MCF 10A (cell line): ENCODE results near the gene CAPN15. TPM values are rescaled to one million over a fixed set of nuclear protein-coding genes. Genes with fewer than 3 reads are reported as not detected.

Experiments used
- BruUV-seq: library from RNA; stranded (reverse); fragments of 400-500 nt; replicated peaks from 2 replicates; lab custom pipeline; 2021; lab: Mats Ljungman, UMichigan
- CTCF ChIA-PET: fragments of 300-600 bp; sonication (Branson Sonifier 250); formaldehyde crosslinking; extraction: SDS; loops from one replicate; lab custom pipeline; 2021; ENCODE audit warnings: antibody characterized with exemption, inconsistent platforms; lab: Yijun Ruan, JAX
- POLR2A ChIA-PET: fragments of 300-600, 350-650 bp; sonication (Branson Sonifier 250); formaldehyde crosslinking; extraction: SDS; loops from one replicate; lab custom pipeline; 2020; ENCODE audit warnings: antibody characterized with exemption, inconsistent platforms; lab: Yijun Ruan, JAX
- DNase-seq: peaks from one replicate; pipeline ENCODE4 v3.0.0-alpha.2; 2018; ENCODE audit not compliant: unreplicated experiment
- H3K27ac Mint-ChIP-seq: one replicate; pipeline ENCODE4 v1.8.0; 2022; ENCODE audit warnings: mild to moderate bottlenecking, low read depth, mixed read lengths; ENCODE audit not compliant: unreplicated experiment
- H3K27me3 Mint-ChIP-seq: one replicate; pipeline ENCODE4 v1.8.0; 2022; ENCODE audit warnings: mixed read lengths; ENCODE audit not compliant: insufficient read depth, unreplicated experiment
- H3K36me3 Mint-ChIP-seq: one replicate; pipeline ENCODE4 v1.8.0; 2022; ENCODE audit warnings: mild to moderate bottlenecking, moderate library complexity, mixed read lengths; ENCODE audit not compliant: insufficient read depth, unreplicated experiment
- H3K4me1 Mint-ChIP-seq: one replicate; pipeline ENCODE4 v1.8.0; 2022; ENCODE audit warnings: mixed read lengths; ENCODE audit not compliant: insufficient read depth, unreplicated experiment
- H3K4me3 Mint-ChIP-seq: one replicate; pipeline ENCODE4 v1.8.0; 2022; ENCODE audit warnings: mild to moderate bottlenecking, moderate library complexity, mixed read lengths; ENCODE audit not compliant: unreplicated experiment
- H3K9me3 Mint-ChIP-seq: one replicate; pipeline ENCODE4 v1.8.0; 2022; ENCODE audit warnings: mixed read lengths; ENCODE audit not compliant: unreplicated experiment
- intact Hi-C: fragments of 100-400 bp; cut with micrococcal nuclease; formaldehyde crosslinking; loops from 2 replicates; pipeline ENCODE4 v1.14.1; 2022
- total RNA-seq: library from RNA; stranded (reverse); gene quantifications from 2 replicates; pipeline ENCODE4 v1.2.3, GENCODE V29; 2022
- TF ChIP-seq, protein P1 (sequence below): fragments of 200-600 bp; IDR thresholded peaks from one replicate; pipeline ENCODE4 v1.8.0; 2022; ENCODE audit warnings: antibody characterized with exemption, mild to moderate bottlenecking; ENCODE audit not compliant: unreplicated experiment

CAPN15 gene
- total RNA-seq, 1 experiment from 2014 or later: 81.1 TPM

DNA sequence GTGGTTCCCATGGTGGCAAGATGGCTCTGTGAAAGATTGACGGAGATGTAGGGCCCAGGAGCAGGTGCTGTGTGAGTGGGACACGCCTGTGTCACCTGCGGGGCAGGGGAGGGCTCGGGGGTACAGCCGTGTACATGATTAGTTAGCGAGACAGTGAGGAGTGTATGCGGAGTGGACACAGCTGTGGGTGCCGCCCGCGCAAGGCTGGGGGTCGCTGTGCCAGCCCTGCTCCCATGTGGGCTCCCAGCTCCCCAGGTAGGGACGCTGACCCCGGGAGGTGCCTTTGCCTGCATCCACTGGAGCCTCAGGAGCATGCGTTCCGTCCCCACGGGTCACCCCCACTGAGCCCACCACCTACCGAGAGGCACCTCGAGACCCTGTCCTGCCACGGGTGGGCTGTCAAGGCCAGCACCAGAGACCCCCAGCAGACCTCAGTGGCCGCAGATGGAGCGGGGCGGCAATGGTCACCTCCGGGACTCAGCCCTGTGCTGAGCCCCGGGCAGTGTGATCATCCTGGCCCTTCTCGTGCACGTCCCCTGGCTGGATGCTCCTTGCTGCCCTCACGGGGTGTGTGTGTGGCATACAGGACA, 7.4 kb downstream of the CAPN15 start:
- H3K27me3 Mint-ChIP-seq: no peaks in the 10 kb centered on the region
- H3K27ac Mint-ChIP-seq: peak overlapping the region; percentile 35
- intact Hi-C loops: no loop called here
- peaks cover 40% of the 10 kb centered on the region for H3K36me3 Mint-ChIP-seq
- H3K9me3 Mint-ChIP-seq: no peaks in the 10 kb centered on the region
- TF ChIP-seq, protein P1, sequence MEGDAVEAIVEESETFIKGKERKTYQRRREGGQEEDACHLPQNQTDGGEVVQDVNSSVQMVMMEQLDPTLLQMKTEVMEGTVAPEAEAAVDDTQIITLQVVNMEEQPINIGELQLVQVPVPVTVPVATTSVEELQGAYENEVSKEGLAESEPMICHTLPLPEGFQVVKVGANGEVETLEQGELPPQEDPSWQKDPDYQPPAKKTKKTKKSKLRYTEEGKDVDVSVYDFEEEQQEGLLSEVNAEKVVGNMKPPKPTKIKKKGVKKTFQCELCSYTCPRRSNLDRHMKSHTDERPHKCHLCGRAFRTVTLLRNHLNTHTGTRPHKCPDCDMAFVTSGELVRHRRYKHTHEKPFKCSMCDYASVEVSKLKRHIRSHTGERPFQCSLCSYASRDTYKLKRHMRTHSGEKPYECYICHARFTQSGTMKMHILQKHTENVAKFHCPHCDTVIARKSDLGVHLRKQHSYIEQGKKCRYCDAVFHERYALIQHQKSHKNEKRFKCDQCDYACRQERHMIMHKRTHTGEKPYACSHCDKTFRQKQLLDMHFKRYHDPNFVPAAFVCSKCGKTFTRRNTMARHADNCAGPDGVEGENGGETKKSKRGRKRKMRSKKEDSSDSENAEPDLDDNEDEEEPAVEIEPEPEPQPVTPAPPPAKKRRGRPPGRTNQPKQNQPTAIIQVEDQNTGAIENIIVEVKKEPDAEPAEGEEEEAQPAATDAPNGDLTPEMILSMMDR: no peak
- no TSS peak for BruUV-seq
- ChIA-PET CTCF (interaction anchor here (0.6 kb wide), 1 partner anchor 103 kb away, joined by 3 read pairs; no protein-coding TSS in a partner anchor), POLR2A (interaction anchor here (0.6 to 1.0 kb wide), 2 partner anchors 109 to 300 kb away, joined by 3 read pairs; partner anchors contain the start of gene FAM234A)
- H3K4me3 Mint-ChIP-seq: peak overlapping the region; percentile 16
- no peak for DNase-seq
- no peaks in the 10 kb centered on the region for H3K4me1 Mint-ChIP-seq

DNA sequence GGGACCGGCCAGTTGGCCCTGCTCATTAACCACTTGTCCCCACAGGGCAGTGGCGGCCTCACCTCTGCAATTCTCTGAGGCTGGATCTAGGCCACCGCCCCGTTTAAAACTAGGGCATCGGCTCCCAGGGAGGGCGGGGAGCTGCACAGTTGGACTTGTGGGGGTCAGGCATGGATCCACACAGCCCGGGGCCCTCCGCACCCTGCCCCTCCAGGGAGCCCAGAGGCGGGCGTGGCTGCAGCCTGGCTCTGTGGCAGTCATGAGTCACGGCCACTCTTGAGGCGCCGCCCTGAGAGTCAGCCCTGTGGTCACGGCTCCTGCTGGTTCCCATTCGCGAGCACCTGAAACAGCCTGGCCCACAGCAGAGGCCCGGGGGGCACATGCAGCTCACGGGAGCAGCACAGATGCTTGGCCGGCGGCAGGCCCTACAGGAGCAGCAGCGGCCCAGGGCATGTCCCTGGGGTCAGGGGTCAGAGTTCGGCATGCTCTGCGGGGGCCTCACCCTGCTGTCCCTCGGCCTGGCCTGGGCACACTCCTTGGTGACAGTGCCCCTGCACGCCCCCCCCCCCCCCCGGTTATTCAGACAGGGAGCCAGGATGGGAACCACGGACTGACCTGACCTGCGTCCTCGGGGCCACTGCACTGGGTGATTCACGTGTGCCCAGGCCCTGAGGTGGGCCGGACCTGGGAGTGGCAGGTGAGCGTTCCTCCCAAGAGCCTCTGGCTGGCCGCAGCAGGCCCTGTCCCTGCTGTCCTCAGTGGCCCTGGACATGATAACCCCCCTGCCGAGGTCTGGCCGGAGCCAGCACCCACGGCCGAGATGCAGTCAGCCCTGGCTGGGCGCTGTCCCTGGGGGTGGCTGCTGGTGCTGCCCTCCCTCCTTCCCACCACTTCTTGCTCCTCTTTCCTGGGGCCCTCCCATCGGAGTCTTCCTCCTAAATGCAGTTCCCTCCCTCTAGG, 8.2 kb downstream of the CAPN15 start:
- TF ChIP-seq, protein P1: no peak
- H3K27me3 Mint-ChIP-seq: no peaks in the 10 kb centered on the region
- intact Hi-C loops: no loop called here
- CTCF ChIA-PET: interaction anchor here (0.6 to 0.7 kb wide), 2 partner anchors 46 to 103 kb away, joined by 3 read pairs; no protein-coding TSS in a partner anchor
- no TSS peak for BruUV-seq
- H3K9me3 Mint-ChIP-seq: no peaks in the 10 kb centered on the region
- peak; percentile 75 for DNase-seq
- peak overlapping the region; percentile 35 for H3K27ac Mint-ChIP-seq
- no peaks in the 10 kb centered on the region for H3K4me1 Mint-ChIP-seq
- H3K36me3 Mint-ChIP-seq: peaks cover 37% of the 10 kb centered on the region
- H3K4me3 Mint-ChIP-seq: peak overlapping the region; percentile 16
- POLR2A ChIA-PET: no interaction called here

DNA sequence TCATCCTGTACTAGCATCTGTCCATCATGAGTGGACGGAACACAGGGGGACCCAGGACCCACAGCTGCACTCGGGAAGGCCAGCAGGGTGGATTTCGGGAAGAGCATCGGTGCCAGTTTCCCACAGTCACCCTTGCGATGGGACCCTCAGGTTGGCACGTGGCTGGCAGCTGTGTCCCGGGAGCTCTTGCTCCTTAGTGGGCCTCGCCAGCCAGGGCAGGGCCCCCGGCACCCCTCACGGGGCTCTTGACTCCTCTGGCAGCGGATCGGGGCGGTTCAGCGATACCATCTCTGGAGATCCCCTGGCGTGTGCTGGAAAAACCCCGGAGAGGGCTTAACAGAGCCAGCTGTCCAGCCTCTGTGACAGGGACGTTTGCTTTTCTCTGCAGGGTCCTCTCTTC, 9.2 kb downstream of the CAPN15 start:
- ChIA-PET CTCF (interaction anchor here (0.7 to 1.0 kb wide), 3 partner anchors 10 to 45 kb away, joined by 3 read pairs; no protein-coding TSS in a partner anchor), POLR2A (interaction anchor here (0.6 to 1.4 kb wide), 2 partner anchors 9 to 142 kb away, joined by 3 to 5 read pairs; partner anchors contain the start of gene CAPN15)
- no TSS peak for BruUV-seq
- Mint-ChIP-seq H3K36me3 (peaks cover 42% of the 10 kb centered on the region), H3K4me1 (no peaks in the 10 kb centered on the region), H3K27ac (no peak overlapping the region), H3K27me3 (no peaks in the 10 kb centered on the region), H3K4me3 (no peak overlapping the region), H3K9me3 (no peaks in the 10 kb centered on the region)
- TF ChIP-seq, protein P1: no peak
- intact Hi-C loops: no loop called here
- DNase-seq: no peak
